NCI-H1417 treated with DMSO at 0.1 percent for 48 hours (cell line): ENCODE data around the gene TNFRSF19.

Source experiments
- DNase-seq: peaks from one replicate; lab custom pipeline; 2025; lab: John Stamatoyannopoulos, UW

TNFRSF19 gene

GRCh38 chr13:23628765-23629565, 58.8 kb downstream of the TNFRSF19 start:
- DNase-seq: no peak

GRCh38 chr13:23629566-23630272, 59.5 kb downstream of the TNFRSF19 start:
- DNase-seq: no peak

GRCh38 chr13:23630349-23631093, 60.3 kb downstream of the TNFRSF19 start:
- DNase-seq: no peak

- no peak for DNase-seq
These were observed 61.3 kb downstream of the TNFRSF19 start for GRCh38 chr13:23631311-23632047.

- no peak for DNase-seq
These were observed 61.9 kb downstream of the TNFRSF19 start for GRCh38 chr13:23632048-23632582.

GRCh38 chr13:23632741-23633140, 62.5 kb downstream of the TNFRSF19 start:
- DNase-seq: no peak

GRCh38 chr13:23634897-23635296, 64.7 kb downstream of the TNFRSF19 start:
- DNase-seq: no peak

- no peak for DNase-seq
These were observed 66.1 kb downstream of the TNFRSF19 start for GRCh38 chr13:23636360-23636759.

- no peak for DNase-seq
These were observed 67.6 kb downstream of the TNFRSF19 start for GRCh38 chr13:23637829-23638228.

GRCh38 chr13:23639674-23640073, 69.5 kb downstream of the TNFRSF19 start:
- no peak for DNase-seq

- no peak for DNase-seq
These were observed 71.9 kb downstream of the TNFRSF19 start for GRCh38 chr13:23642110-23642509.

GRCh38 chr13:23643338-23644125, 73.3 kb downstream of the TNFRSF19 start:
- DNase-seq: no peak

- DNase-seq: no peak
These were observed 73.9 kb downstream of the TNFRSF19 start for GRCh38 chr13:23644126-23644419.

GRCh38 chr13:23644527-23645138, 74.4 kb downstream of the TNFRSF19 start:
- no peak for DNase-seq

- DNase-seq: no peak
These were observed 75.6 kb downstream of the TNFRSF19 start for GRCh38 chr13:23645851-23646250.

- DNase-seq: no peak
These were observed 81.2 kb downstream of the TNFRSF19 start for GRCh38 chr13:23651439-23651838.

- no peak for DNase-seq
These were observed 81.7 kb downstream of the TNFRSF19 start for GRCh38 chr13:23651887-23652286.

GRCh38 chr13:23652909-23653726, 82.9 kb downstream of the TNFRSF19 start:
- no peak for DNase-seq
